Aorta (tissue), 5 donors: Measurements from ENCODE around the gene PBOV1. TPM values are rescaled to one million over a fixed set of nuclear protein-coding genes. Genes with fewer than 3 reads are reported as not detected.

ENCODE experiments used
- ATAC-seq: fragments of 200-7000 bp; cut with Tn5 transposase; one replicate; pipeline ENCODE4 v1.9.1; 2022; ENCODE audit warnings: moderate library complexity; ENCODE audit not compliant: low FRiP score
- DNase-seq, 2 donors: peaks; one replicate each; pipeline ENCODE4 v3.0.0-alpha.2; 2020
- H3K27ac ChIP-seq, 2 donors: one replicate each; pipeline ENCODE4 v1.5.1; 2013; ENCODE audit warnings: low read length in 2 of 2, mild to moderate bottlenecking in 2 of 2, moderate library complexity in 2 of 2, control low read depth in 1 of 2, inconsistent platforms in 1 of 2, low read depth in 1 of 2
- H3K27me3 ChIP-seq, 2 donors: one replicate each; pipeline ENCODE4 v1.6.1; 2013; ENCODE audit warnings: control low read depth in 1 of 2, low read length in 1 of 2, mild to moderate bottlenecking in 1 of 2, moderate library complexity in 1 of 2; ENCODE audit not compliant: insufficient read depth in 2 of 2, control insufficient read depth in 1 of 2
- H3K36me3 ChIP-seq, 2 donors: one replicate each; pipeline ENCODE4 v1.6.1; 2013; ENCODE audit warnings: control low read depth in 1 of 2, low read length in 1 of 2, mild to moderate bottlenecking in 1 of 2; ENCODE audit not compliant: insufficient read depth in 2 of 2, control insufficient read depth in 1 of 2
- H3K4me1 ChIP-seq, 2 donors: one replicate each; pipeline ENCODE4 v1.6.1; 2013; ENCODE audit warnings: low read length in 2 of 2, control low read depth in 1 of 2, mild to moderate bottlenecking in 1 of 2, moderate library complexity in 1 of 2; ENCODE audit not compliant: insufficient read depth in 2 of 2, control insufficient read depth in 1 of 2
- H3K4me3 ChIP-seq, 2 donors: one replicate each; pipeline ENCODE4 v1.5.1; 2013; ENCODE audit warnings: low read length in 2 of 2, control low read depth in 1 of 2, mild to moderate bottlenecking in 1 of 2
- H3K9me3 ChIP-seq: one replicate; pipeline ENCODE4 v1.6.1; 2013; ENCODE audit warnings: mild to moderate bottlenecking, low read length; ENCODE audit not compliant: control insufficient read depth
- WGBS, 2 donors: extraction: QIAGEN DNeasy Blood & Tissue Kit; methylation state at CpG; one replicate each; pipeline ENCODE4 v1.1.7; 2013; 5-methylcytosine and 5-hydroxymethylcytosine counted together
- intact Hi-C, 2 donors: fragments of 100-400 bp; cut with DNase I; formaldehyde crosslinking; loops; one replicate each; pipeline versions ENCODE4 v1.14.2 to v1.15.0; 2022
- polyA plus RNA-seq, 2 donors: library from polyadenylated mRNA; stranded (reverse); fragments of 200-250 nt; gene quantifications; one replicate each; pipeline ENCODE4 v1.2.3, GENCODE V29; 2013
- total RNA-seq, 2 donors: library from RNA; stranded (reverse); fragmentation: NEBNext Ultra II Directional; extraction: Animal tissue kit (Norgen Biotek cat#: 25700); gene quantifications; one replicate each; pipeline ENCODE4 v1.2.1, GENCODE V29; 2021
- donor health status: healthy with polysubstance abuse.
- donor health status: Bipolar disorder and iron deficiency.
- donor health status: DM: no; HTN: no; CAD: no.
- donor health status: DM: no; HTN: no; CAD: no.
- donor health status: DM: yes; HTN: yes; CAD: no.

PBOV1 gene
- total and polyA plus RNA-seq, 4 donors, result not detected

- no peaks in the 10 kb centered on the region for H3K27me3 ChIP-seq
- no peak for ATAC-seq
- no peaks in the 10 kb centered on the region for H3K4me1 ChIP-seq
- no peaks in the 10 kb centered on the region for H3K36me3 ChIP-seq
- H3K9me3 ChIP-seq, result no peaks in the 10 kb centered on the region
- WGBS, 2 donors, result 48 to 57% methylated on average over 4 of the region's 4 CpGs
- no peak overlapping the region for H3K4me3 ChIP-seq
- DNase-seq, result no peak
- no peak overlapping the region for H3K27ac ChIP-seq
- intact Hi-C loops, result loop anchor here in 1 of 2 donors (5.0 kb wide), 1 partner anchor 271 kb away; no protein-coding TSS in a partner anchor
Observed at GRCh38 chr6:138231381-138231886, 13.1 kb upstream of the PBOV1 start.

DNA sequence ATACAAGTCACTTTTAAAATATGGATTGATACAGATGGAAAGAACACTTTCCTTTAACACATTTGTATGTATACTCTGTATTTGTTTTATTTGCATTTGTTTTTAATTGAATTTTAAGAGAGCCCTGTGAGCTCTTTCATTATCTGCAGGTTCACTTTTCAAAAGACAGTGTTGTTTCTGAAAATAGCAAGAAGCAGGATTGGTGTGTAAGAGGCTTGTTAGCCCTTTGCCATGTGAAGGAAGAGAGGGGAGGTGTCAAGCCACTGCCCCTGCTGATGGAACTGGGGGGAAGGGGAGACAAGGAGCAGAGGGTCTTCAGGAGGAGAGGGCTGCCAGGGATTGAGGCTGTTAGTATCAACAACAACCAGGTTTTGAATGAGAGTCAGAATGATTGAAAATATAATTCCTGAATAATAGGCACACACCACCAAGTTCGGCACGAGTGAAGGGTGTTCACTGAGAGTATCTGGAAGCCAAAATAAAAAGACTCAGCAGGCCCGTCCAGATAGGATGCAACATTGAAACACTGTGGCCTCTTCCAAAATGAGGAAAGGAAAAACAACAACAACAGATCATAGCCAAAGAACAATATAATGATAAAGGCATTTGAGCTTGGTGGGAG is 12.6 kb upstream of the PBOV1 start:
- Histone ChIP-seq H3K27ac (no peak overlapping the region), H3K36me3 (no peaks in the 10 kb centered on the region), H3K4me1 (no peaks in the 10 kb centered on the region), H3K9me3 (no peaks in the 10 kb centered on the region), H3K4me3 (no peak overlapping the region), H3K27me3 (no peaks in the 10 kb centered on the region)
- ATAC-seq, result no peak
- whole genome bisulfite sequencing, 2 donors, result 44 to 45% methylated on average over 3 of the region's 3 CpGs
- intact Hi-C loops, result loop anchor here in 1 of 2 donors (5.0 kb wide), 1 partner anchor 271 kb away; no protein-coding TSS in a partner anchor
- DNase-seq, result no peak

GRCh38 chr6:138230221-138230620 is 11.9 kb upstream of the PBOV1 start:
- Histone ChIP-seq H3K27me3 (no peaks in the 10 kb centered on the region), H3K9me3 (no peaks in the 10 kb centered on the region), H3K27ac (no peak overlapping the region), H3K4me1 (no peaks in the 10 kb centered on the region), H3K36me3 (no peaks in the 10 kb centered on the region), H3K4me3 (no peak overlapping the region)
- no peak for ATAC-seq
- DNase-seq, result no peak
- intact Hi-C loops, result loop anchor here in 1 of 2 donors (5.0 kb wide), 1 partner anchor 272 kb away; no protein-coding TSS in a partner anchor

DNA sequence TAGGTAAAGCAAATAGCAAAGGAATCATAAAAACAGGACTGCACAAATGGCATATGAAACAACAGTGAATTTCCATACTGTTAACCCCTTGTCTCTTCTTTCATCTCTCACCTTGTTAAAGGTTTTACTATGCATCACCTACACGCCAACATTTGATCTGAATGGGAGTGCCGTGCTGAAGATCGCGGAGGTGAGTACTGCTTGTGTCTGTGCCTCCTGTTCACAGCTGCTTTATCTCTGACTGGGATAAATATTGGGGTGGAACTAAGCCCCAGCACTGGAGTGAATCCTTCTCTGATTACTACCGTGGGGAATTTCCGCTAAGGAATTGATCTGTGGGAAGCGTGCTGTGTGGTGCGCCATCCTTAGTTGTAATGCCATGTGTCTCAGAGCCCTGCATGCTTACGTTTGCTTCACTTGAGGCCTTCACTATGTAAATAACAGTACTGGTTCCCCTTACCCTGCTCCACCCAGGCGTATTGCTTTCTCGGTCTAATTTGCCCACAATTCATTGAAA is 11.4 kb upstream of the PBOV1 start:
- no peak for ATAC-seq
- 91% methylated on average over 11 of the region's 11 CpGs for WGBS, 2 donors
- intact Hi-C loops, result loop anchor here in 1 of 2 donors (5.0 kb wide), 1 partner anchor 273 kb away; no protein-coding TSS in a partner anchor

GRCh38 chr6:138229072-138229471 is 10.8 kb upstream of the PBOV1 start:
- Histone ChIP-seq H3K9me3 (no peaks in the 10 kb centered on the region), H3K36me3 (no peaks in the 10 kb centered on the region), H3K4me1 (no peaks in the 10 kb centered on the region), H3K27ac (no peak overlapping the region), H3K27me3 (no peaks in the 10 kb centered on the region), H3K4me3 (no peak overlapping the region)
- intact Hi-C loops, result no loop called here
- 85% methylated on average over 4 of the region's 4 CpGs for WGBS, 2 donors
- ATAC-seq (no peak), DNase-seq (no peak)

More for the DNA sequence above, 11.4 kb upstream of the PBOV1 start:
- Histone ChIP-seq H3K9me3 (no peaks in the 10 kb centered on the region), H3K27me3 (no peaks in the 10 kb centered on the region), H3K4me1 (no peaks in the 10 kb centered on the region), H3K36me3 (no peaks in the 10 kb centered on the region), H3K4me3 (no peak overlapping the region), H3K27ac (no peak overlapping the region)
- DNase-seq, result no peak

DNA sequence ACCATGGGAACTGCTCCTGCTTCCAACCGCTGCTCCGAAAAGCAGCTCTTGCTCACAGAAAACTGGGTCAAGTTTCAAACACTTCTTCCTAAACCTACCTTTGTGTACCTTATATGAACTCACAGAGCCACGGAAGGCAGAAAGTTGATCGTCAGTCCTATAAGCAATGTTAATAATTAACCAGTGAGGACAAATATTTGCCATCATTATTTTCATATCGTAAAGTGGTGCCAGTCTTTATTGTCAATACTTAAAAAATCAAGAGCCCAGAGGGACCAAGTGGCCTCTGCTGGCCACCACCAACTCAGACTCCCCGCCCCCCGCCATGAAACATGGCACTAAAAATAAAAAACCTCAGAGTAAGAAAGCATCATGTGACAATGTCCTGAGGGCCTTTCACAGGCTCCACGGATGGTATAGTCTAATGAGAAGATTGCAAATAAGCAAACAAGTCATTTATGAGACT is 9.1 kb upstream of the PBOV1 start:
- H3K27me3 ChIP-seq, result no peaks in the 10 kb centered on the region
- H3K36me3 ChIP-seq, result no peaks in the 10 kb centered on the region
- intact Hi-C loops, result no loop called here
- ATAC-seq (no peak), DNase-seq (no peak)
- no peaks in the 10 kb centered on the region for H3K9me3 ChIP-seq
- no peaks in the 10 kb centered on the region for H3K4me1 ChIP-seq
- H3K27ac ChIP-seq, result no peak overlapping the region
- WGBS, 2 donors, result 82 to 93% methylated on average over 8 of the region's 8 CpGs
- H3K4me3 ChIP-seq, result no peak overlapping the region

DNA sequence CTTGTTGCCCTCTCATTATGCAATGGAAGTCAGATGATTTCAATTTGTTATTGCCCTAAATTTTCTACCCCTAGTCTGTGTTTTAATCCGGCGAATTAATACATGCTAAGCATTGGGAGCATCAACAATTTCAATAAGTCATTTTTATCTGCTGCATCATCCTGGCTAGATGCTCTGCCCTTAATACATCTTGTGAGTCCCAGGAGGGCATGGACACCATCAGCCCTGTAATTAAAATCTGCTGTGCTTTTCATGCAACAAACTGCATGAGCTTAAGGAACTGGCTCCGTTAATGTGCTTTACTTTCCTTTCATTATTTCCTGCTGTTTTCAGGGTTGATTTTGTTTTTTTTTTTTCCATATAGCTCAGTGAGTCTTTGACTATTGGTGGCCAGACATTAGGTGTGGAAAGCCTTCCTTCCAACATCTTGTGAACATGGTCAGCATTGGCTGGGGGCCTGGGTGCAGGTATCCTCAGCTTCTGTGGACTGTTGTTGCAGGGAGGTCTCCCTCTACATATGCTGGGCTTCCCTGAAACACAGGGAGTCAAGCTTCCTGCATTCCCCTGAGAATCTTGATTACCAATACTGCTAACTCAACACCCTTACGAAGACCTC is 8.5 kb upstream of the PBOV1 start:
- Histone ChIP-seq H3K4me1 (no peaks in the 10 kb centered on the region), H3K27ac (no peak overlapping the region), H3K27me3 (no peaks in the 10 kb centered on the region), H3K36me3 (no peaks in the 10 kb centered on the region), H3K4me3 (no peak overlapping the region), H3K9me3 (no peaks in the 10 kb centered on the region)
- 89 to 93% methylated on average over 4 of the region's 4 CpGs for WGBS, 2 donors
- intact Hi-C loops, result no loop called here
- no peak for ATAC-seq
- DNase-seq, result no peak

DNA sequence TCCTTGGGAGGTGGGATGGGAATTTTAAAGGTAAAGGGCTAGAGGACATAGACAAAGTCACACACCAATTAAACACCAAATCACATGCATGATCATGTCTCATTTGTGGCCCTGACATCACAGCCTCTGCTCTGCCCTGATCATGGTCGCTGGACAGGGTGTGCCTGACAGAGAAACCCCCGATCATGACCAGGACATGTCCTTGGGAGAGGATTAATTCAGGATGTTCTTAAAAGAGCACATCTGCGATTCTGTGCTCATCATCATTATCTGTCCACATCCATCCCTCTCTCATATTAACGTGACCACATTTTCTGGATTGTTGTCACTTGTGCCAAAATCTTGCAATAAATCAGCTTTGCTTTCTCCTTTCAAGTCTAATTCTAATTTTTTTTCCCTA is 7.7 kb upstream of the PBOV1 start:
- WGBS, 2 donors, result 83 to 85% methylated on average over 4 of the region's 4 CpGs

More for the DNA sequence above, 7.7 kb upstream of the PBOV1 start:
- H3K27me3 ChIP-seq, result no peaks in the 10 kb centered on the region
- no peak for DNase-seq
- H3K36me3 ChIP-seq, result no peaks in the 10 kb centered on the region
- H3K4me3 ChIP-seq, result no peak overlapping the region
- no peaks in the 10 kb centered on the region for H3K4me1 ChIP-seq
- ATAC-seq, result no peak
- intact Hi-C loops, result no loop called here
- no peak overlapping the region for H3K27ac ChIP-seq
- H3K9me3 ChIP-seq, result no peaks in the 10 kb centered on the region
